Left lung (tissue), 10 donors: Measurements from ENCODE around the gene GLUL. TPM values are rescaled to one million over a fixed set of nuclear protein-coding genes. Genes with fewer than 3 reads are reported as not detected.
A peak's percentile ranks its signal among the peaks of the same experiment; 100 is the strongest.

Experiments used
- ATAC-seq: fragments of 200-7000 bp; cut with Tn5 transposase; one replicate; pipeline ENCODE4 v1.9.1; 2020; ENCODE audit warnings: moderate library complexity
- DNase-seq, 4 donors: peaks; one replicate each; pipeline ENCODE4 v3.0.0-alpha.2; 2013 to 2020
- H3K27ac ChIP-seq, 2 donors: fragments of 200-600 bp; sonication (generic) in 1 of 2; one replicate each; pipeline versions ENCODE4 v1.5.0 to v1.8.0; 2020 to 2021
- H3K27me3 ChIP-seq, 2 donors: fragments of 200-600 bp; sonication (generic) in 1 of 2; one replicate each; pipeline versions ENCODE4 v1.5.0 to v1.8.0; 2020 to 2021
- H3K36me3 ChIP-seq, 2 donors: fragments of 200-600 bp; sonication (generic) in 1 of 2; one replicate each; pipeline versions ENCODE4 v1.5.0 to v1.8.0; 2020 to 2021
- H3K4me1 ChIP-seq, 2 donors: fragments of 200-600 bp; one replicate each; pipeline ENCODE4 v1.8.0; 2021
- H3K4me3 ChIP-seq, 2 donors: fragments of 200-600 bp; sonication (generic) in 1 of 2; one replicate each; pipeline versions ENCODE4 v1.5.0 to v1.8.0; 2020 to 2021; ENCODE audit warnings: mild to moderate bottlenecking in 1 of 2
- H3K9me3 ChIP-seq, 2 donors: fragments of 200-600 bp; sonication (generic) in 1 of 2; one replicate each; pipeline versions ENCODE4 v1.5.0 to v1.8.0; 2020 to 2021
- intact Hi-C, 2 donors: fragments of 100-400 bp; cut with DNase I; formaldehyde crosslinking; loops; one replicate each; pipeline versions ENCODE4 v1.11.2 to v1.14.2; 2022
- polyA plus RNA-seq, 6 donors: library from polyadenylated mRNA; unstranded; fragments of 120-200 nt; gene quantifications; one replicate each; pipeline ENCODE4 v1.2.1, GENCODE V29; 2013; ENCODE audit not compliant: insufficient read length in 6 of 6
- total RNA-seq, 2 donors: library from RNA; stranded (reverse); fragmentation: NEBNext Ultra II Directional; extraction: Animal tissue kit (Norgen Biotek cat#: 25700); gene quantifications; one replicate each; pipeline ENCODE4 v1.2.1, GENCODE V29; 2021
- TF ChIP-seq, protein P1 (sequence below), 2 donors: fragments of 200-600 bp; sonication (generic) in 1 of 2; IDR thresholded peaks; one replicate each; pipeline versions ENCODE4 v1.5.0 to v1.8.0; 2021; ENCODE audit warnings: antibody characterized with exemption in 2 of 2
- donor health status: DM: no; HTN: yes; CAD: no.
- donor health status: DM: no; HTN: no; CAD: no.

The GLUL gene
- total and polyA plus RNA-seq, 8 donors, result 377 to 1,187 (median 448) TPM

DNA sequence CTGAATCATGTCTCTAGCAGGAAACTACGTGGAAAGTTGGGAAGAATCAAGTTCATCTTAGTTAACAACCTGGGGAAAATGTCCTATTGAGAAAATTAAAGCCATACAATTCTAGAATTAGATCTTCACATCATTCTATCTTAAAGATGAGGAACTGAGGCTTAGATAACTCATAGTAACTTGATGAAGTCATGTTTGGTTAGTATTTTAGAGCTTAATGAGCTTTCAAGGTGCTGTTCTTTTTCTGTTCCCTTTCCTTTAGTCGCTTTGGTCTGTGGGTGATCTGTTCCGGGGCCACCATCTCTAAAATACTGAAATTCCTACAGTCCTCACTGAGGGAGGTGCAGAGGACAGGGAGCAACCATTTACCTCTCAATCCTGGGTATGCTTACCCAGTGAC is 4.3 kb upstream of the GLUL start:
- intact Hi-C loops, result loop anchor here (5.0 to 10.0 kb wide), 3 partner anchors 251 to 309 kb away; no protein-coding TSS in a partner anchor
- H3K4me3 ChIP-seq, result no peak overlapping the region
- peaks cover 0 to 56% of the 10 kb centered on the region in 2 donors for H3K4me1 ChIP-seq
- no peaks in the 10 kb centered on the region for H3K36me3 ChIP-seq
- ATAC-seq, result no peak
- H3K27me3 ChIP-seq, result no peaks in the 10 kb centered on the region
- TF ChIP-seq, protein P1, sequence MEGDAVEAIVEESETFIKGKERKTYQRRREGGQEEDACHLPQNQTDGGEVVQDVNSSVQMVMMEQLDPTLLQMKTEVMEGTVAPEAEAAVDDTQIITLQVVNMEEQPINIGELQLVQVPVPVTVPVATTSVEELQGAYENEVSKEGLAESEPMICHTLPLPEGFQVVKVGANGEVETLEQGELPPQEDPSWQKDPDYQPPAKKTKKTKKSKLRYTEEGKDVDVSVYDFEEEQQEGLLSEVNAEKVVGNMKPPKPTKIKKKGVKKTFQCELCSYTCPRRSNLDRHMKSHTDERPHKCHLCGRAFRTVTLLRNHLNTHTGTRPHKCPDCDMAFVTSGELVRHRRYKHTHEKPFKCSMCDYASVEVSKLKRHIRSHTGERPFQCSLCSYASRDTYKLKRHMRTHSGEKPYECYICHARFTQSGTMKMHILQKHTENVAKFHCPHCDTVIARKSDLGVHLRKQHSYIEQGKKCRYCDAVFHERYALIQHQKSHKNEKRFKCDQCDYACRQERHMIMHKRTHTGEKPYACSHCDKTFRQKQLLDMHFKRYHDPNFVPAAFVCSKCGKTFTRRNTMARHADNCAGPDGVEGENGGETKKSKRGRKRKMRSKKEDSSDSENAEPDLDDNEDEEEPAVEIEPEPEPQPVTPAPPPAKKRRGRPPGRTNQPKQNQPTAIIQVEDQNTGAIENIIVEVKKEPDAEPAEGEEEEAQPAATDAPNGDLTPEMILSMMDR (IDR thresholded peaks at IDR 0.05), result no peak
- H3K9me3 ChIP-seq, result no peaks in the 10 kb centered on the region
- peak overlapping the region; percentile 17 to 99 for H3K27ac ChIP-seq
- DNase-seq, result no peak

- intact Hi-C loops, result loop anchor here in 1 of 2 donors (10.0 kb wide), 1 partner anchor 249 kb away; no protein-coding TSS in a partner anchor
- TF ChIP-seq, protein P1 (IDR thresholded peaks at IDR 0.05), result no peak
- no peaks in the 10 kb centered on the region for H3K9me3 ChIP-seq
- no peaks in the 10 kb centered on the region for H3K27me3 ChIP-seq
- DNase-seq (no peak), ATAC-seq (no peak)
- peaks cover 0 to 13% of the 10 kb centered on the region in 2 donors for H3K36me3 ChIP-seq
- H3K4me3 ChIP-seq, result peak overlapping the region in 1 of 2 donors; percentile 95
- peak overlapping the region; percentile 53 to 99 for H3K27ac ChIP-seq
- peaks cover 0 to 60% of the 10 kb centered on the region in 2 donors for H3K4me1 ChIP-seq
Measured at GRCh38 chr1:182394055-182394775, 2.6 kb upstream of the GLUL start.

DNA sequence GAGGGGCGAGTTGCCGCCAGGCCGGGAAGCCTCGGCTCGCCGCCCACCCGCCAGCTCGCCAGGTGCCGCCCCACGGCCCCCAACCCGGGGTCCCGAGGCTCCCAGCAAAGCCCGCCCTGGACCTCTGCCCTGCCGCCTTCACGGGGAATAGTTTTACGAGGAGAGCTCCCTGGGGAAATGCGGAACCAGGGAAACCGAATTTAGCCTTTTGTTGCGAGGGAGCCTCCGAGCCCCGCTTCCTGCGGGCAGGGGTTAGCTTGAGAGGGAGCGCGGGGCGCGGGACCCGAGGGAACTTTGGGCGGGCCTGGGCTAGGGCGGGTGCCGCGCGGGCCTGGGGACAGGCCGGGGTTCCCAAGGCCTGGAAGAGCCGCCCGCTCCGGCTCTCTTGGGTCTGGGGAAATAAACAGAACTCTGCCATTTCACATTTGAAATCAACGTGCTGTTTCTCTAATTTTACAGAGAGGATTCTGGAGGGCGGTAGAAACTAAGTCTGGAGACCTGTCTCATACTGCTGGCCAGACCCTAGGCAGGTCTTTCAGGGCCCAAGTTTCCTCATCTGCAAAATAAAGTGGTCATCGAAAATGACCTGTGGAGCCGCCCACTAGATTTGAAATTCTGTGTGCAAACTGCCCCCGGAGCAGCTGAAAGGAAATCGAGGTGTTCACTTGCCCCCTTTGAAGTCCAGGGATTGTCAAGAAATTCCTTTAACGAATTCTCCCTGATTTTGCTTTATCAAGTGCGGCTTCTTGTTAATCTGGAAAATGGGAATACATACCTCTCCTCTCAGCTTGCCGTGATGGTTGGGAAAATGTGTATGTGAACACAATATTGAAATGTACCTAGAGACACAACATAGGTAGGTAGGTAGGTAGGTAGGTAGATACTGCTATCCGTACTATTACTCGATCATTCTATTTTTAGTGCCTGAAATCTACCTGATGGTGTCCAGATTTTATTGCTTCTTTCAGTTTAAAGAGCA is 749 bp upstream of the GLUL start:
- Histone ChIP-seq H3K4me3 (peak overlapping the region; percentile 70 to 95), H3K27me3 (no peaks in the 10 kb centered on the region), H3K36me3 (peaks cover 0 to 30% of the 10 kb centered on the region in 2 donors), H3K27ac (peak overlapping the region; percentile 99), H3K9me3 (no peaks in the 10 kb centered on the region), H3K4me1 (peaks cover 0 to 72% of the 10 kb centered on the region in 2 donors)
- intact Hi-C loops, result loop anchor here in 1 of 2 donors (10.0 kb wide), 1 partner anchor 248 kb away; no protein-coding TSS in a partner anchor
- TF ChIP-seq, protein P1 (IDR thresholded peaks at IDR 0.05), result no peak
- DNase-seq, result peak in 2 of 4 donors; percentile 41 to 91
- ATAC-seq, result peak; percentile 17

DNA sequence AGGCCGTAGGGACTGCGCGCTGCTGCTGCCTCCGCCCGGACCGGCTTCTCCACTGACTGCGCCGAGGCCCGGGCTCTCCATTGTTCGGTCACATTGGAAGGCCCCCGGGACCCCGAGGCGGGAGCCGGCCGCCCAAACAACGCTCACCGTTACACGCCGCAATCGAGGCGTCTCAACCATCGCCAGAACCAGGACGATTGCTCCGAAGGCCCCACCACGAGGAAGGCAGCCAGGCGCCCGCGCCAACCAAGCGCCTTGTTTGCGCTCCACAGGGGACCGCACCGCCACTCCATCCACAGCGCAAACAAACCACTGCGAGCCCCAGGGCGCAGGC is 595 bp downstream of the GLUL start:
- ATAC-seq (peak; percentile 1), DNase-seq (no peak)
- intact Hi-C loops, result loop anchor here in 1 of 2 donors (10.0 kb wide), 1 partner anchor 246 kb away; no protein-coding TSS in a partner anchor
- Histone ChIP-seq H3K4me3 (peak overlapping the region; percentile 70 to 95), H3K27me3 (no peaks in the 10 kb centered on the region), H3K9me3 (no peaks in the 10 kb centered on the region), H3K36me3 (peaks cover 2 to 43% of the 10 kb centered on the region in 2 donors), H3K4me1 (peaks cover 0 to 71% of the 10 kb centered on the region in 2 donors), H3K27ac (peak overlapping the region; percentile 99)
- TF ChIP-seq, protein P1 (IDR thresholded peaks at IDR 0.05), result no peak
